ENCODE data around the gene SCN8A. TPM values are rescaled to one million over a fixed set of nuclear protein-coding genes. Genes with fewer than 3 reads are reported as not detected.
A peak's percentile ranks its signal among the peaks of the same experiment; 100 is the strongest.

Gene SCN8A
- total and polyA plus RNA-seq, 2 experiments from 2014 or later, result 1.1 to 2.6 TPM

DNA sequence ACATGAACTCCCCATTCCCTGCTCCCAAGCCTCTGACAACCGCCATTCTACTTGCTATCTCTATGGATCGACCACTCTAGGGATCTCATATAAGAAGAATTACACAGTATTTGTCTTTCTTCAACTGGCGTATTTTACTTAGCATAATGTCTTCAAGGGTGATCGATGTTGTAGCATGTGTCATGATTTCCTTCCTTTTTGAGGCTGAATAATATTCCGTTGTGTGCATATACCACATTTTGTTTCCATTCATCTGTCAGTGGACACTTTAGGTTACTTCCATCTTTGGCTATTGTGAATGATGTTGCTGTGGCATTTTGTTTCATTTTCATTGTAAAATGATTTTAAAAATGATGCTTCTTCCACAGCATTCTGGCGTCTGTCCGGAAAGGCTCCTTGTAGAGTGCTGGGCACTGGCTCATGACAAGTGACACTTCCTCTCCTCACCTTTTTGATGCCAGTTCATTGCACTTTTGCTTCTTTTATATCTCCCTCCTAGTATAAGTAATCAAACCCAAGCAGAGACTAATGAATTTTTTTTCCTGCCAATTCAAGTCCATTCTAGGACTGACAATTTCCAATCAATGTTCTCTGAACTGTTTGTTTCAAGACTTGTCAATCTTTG lies 39.3 kb downstream of the SCN8A start:
- Histone ChIP-seq H3K27ac (no peak overlapping the region), H3K9me3 (ENCODE audit: low read depth) (no peaks in the 10 kb centered on the region), H3K27me3 (no peaks in the 10 kb centered on the region), H2AFZ (no peak overlapping the region), H3K4me1 (ENCODE audit: insufficient read depth) (no peaks in the 10 kb centered on the region), H3K4me2 (no peak overlapping the region), H3K36me3 (replicated peaks; ENCODE audit: insufficient read depth, low read depth) (no peaks in the 10 kb centered on the region), H3K9me2 (replicated peaks; ENCODE audit: insufficient read depth) (no peaks in the 10 kb centered on the region), H3K4me3 (no peak overlapping the region), H4K20me1 (ENCODE audit: insufficient read depth, poor library complexity, severe bottlenecking) (no peaks in the 10 kb centered on the region), H3K79me2 (no peaks in the 10 kb centered on the region)
- TF ChIP-seq, protein P1, sequence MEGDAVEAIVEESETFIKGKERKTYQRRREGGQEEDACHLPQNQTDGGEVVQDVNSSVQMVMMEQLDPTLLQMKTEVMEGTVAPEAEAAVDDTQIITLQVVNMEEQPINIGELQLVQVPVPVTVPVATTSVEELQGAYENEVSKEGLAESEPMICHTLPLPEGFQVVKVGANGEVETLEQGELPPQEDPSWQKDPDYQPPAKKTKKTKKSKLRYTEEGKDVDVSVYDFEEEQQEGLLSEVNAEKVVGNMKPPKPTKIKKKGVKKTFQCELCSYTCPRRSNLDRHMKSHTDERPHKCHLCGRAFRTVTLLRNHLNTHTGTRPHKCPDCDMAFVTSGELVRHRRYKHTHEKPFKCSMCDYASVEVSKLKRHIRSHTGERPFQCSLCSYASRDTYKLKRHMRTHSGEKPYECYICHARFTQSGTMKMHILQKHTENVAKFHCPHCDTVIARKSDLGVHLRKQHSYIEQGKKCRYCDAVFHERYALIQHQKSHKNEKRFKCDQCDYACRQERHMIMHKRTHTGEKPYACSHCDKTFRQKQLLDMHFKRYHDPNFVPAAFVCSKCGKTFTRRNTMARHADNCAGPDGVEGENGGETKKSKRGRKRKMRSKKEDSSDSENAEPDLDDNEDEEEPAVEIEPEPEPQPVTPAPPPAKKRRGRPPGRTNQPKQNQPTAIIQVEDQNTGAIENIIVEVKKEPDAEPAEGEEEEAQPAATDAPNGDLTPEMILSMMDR (IDR thresholded peaks at IDR 0.05; ENCODE audit: poor library complexity), result no peak
- WGBS (ENCODE audit: low lambda C conversion rate, missing lambda C conversion rate), result 96% methylated on average over 7 of the region's 7 CpGs
- no peak for DNase-seq (ENCODE audit: low spot score)

- no peak for TF ChIP-seq EZH2phosphoT487 (IDR thresholded peaks at IDR 0.05; ENCODE audit: low read depth, severe bottlenecking, unreplicated experiment)
- TF ChIP-seq, protein P1 (IDR thresholded peaks at IDR 0.05; ENCODE audit: poor library complexity), result no peak
- no peak for TF ChIP-seq EZH2 (IDR thresholded peaks at IDR 0.05; ENCODE audit: borderline replicate concordance)
- DNase-seq (ENCODE audit: low spot score), result no peak
- H3K4me2 ChIP-seq, result no peak overlapping the region
- no peaks in the 10 kb centered on the region for H3K9me2 ChIP-seq (replicated peaks; ENCODE audit: insufficient read depth)
- no peak overlapping the region for H3K27ac ChIP-seq
- no peaks in the 10 kb centered on the region for H3K79me2 ChIP-seq
- H4K20me1 ChIP-seq (ENCODE audit: insufficient read depth, poor library complexity, severe bottlenecking), result no peaks in the 10 kb centered on the region
- no peaks in the 10 kb centered on the region for H3K27me3 ChIP-seq
- no peaks in the 10 kb centered on the region for H3K9me3 ChIP-seq (ENCODE audit: low read depth)
- H3K4me3 ChIP-seq, result no peak overlapping the region
- no peaks in the 10 kb centered on the region for H3K36me3 ChIP-seq (replicated peaks; ENCODE audit: insufficient read depth, low read depth)
- H2AFZ ChIP-seq, result no peak overlapping the region
- 90% methylated on average over 3 of the region's 3 CpGs for WGBS (ENCODE audit: low lambda C conversion rate, missing lambda C conversion rate)
- H3K4me1 ChIP-seq (ENCODE audit: insufficient read depth), result no peaks in the 10 kb centered on the region
Observed at GRCh38 chr12:51630986-51631385, 40.0 kb downstream of the SCN8A start.

GRCh38 chr12:51631591-51631990 lies 40.6 kb downstream of the SCN8A start:
- H2AFZ ChIP-seq, result no peak overlapping the region
- no peaks in the 10 kb centered on the region for H3K4me1 ChIP-seq (ENCODE audit: insufficient read depth)
- no peaks in the 10 kb centered on the region for H3K36me3 ChIP-seq (replicated peaks; ENCODE audit: insufficient read depth, low read depth)
- no peaks in the 10 kb centered on the region for H3K9me2 ChIP-seq (replicated peaks; ENCODE audit: insufficient read depth)
- H3K79me2 ChIP-seq, result no peaks in the 10 kb centered on the region
- H3K4me3 ChIP-seq, result no peak overlapping the region
- H4K20me1 ChIP-seq (ENCODE audit: insufficient read depth, poor library complexity, severe bottlenecking), result no peaks in the 10 kb centered on the region
- H3K27ac ChIP-seq, result no peak overlapping the region
- WGBS (ENCODE audit: low lambda C conversion rate, missing lambda C conversion rate), result 84% methylated on average over 1 of the region's 1 CpG
- H3K27me3 ChIP-seq, result no peaks in the 10 kb centered on the region
- TF ChIP-seq, protein P1 (IDR thresholded peaks at IDR 0.05; ENCODE audit: poor library complexity), result no peak
- TF ChIP-seq EZH2 (IDR thresholded peaks at IDR 0.05; ENCODE audit: borderline replicate concordance) (no peak), EZH2phosphoT487 (IDR thresholded peaks at IDR 0.05; ENCODE audit: low read depth, severe bottlenecking, unreplicated experiment) (no peak)
- H3K9me3 ChIP-seq (ENCODE audit: low read depth), result no peaks in the 10 kb centered on the region
- H3K4me2 ChIP-seq, result no peak overlapping the region
- DNase-seq (ENCODE audit: low spot score), result peak; percentile 8

DNA sequence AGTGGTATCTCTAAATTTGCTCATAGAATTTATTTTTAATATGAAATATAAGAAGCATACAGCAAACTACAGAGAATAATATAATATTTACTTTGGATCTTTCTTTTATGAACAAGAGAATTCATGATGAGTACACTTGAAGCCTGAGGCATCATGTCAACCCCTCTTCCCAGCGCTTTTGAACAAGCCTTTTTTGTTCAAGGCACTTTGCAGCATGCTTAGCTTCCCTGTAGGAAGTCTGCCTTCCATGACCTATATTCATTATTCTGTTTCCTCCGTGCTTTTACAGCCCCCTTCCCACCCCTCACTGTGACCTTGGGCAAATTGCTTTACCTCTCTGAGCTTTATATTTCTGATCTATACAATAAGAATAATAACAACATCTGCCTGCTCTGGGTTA lies 41.6 kb downstream of the SCN8A start:
- H3K9me3 ChIP-seq (ENCODE audit: low read depth), result no peaks in the 10 kb centered on the region
- no peak overlapping the region for H3K4me3 ChIP-seq
- no peaks in the 10 kb centered on the region for H3K36me3 ChIP-seq (replicated peaks; ENCODE audit: insufficient read depth, low read depth)
- TF ChIP-seq EZH2 (IDR thresholded peaks at IDR 0.05; ENCODE audit: borderline replicate concordance), result no peak
- TF ChIP-seq EZH2phosphoT487 (IDR thresholded peaks at IDR 0.05; ENCODE audit: low read depth, severe bottlenecking, unreplicated experiment), result no peak
- TF ChIP-seq, protein P1 (IDR thresholded peaks at IDR 0.05; ENCODE audit: poor library complexity), result no peak
- DNase-seq (ENCODE audit: low spot score), result no peak
- H3K27me3 ChIP-seq, result no peaks in the 10 kb centered on the region
- H3K79me2 ChIP-seq, result no peaks in the 10 kb centered on the region
- no peaks in the 10 kb centered on the region for H4K20me1 ChIP-seq (ENCODE audit: insufficient read depth, poor library complexity, severe bottlenecking)
- no peak overlapping the region for H2AFZ ChIP-seq
- no peak overlapping the region for H3K27ac ChIP-seq
- no peak overlapping the region for H3K4me2 ChIP-seq
- no peaks in the 10 kb centered on the region for H3K4me1 ChIP-seq (ENCODE audit: insufficient read depth)
- H3K9me2 ChIP-seq (replicated peaks; ENCODE audit: insufficient read depth), result no peaks in the 10 kb centered on the region
- 58% methylated on average over 2 of the region's 2 CpGs for WGBS (ENCODE audit: low lambda C conversion rate, missing lambda C conversion rate)
